T-helper 2 cell (primary cell): ENCODE measurements around the gene ARHGEF3.

Experiments used
- DNase-seq, 5 experiments: peaks; one replicate each; pipeline versions ENCODE4 v3.0.0 to v3.0.0-alpha.2; 2012 to 2022

Gene ARHGEF3

GRCh38 chr3:56680054-56680580, 121.6 kb downstream of the ARHGEF3 start:
- no peak for DNase-seq
